Stimulated activated CD8-positive, alpha-beta memory T cell treated with anti-CD3 and anti-CD28 coated beads, Interleukin-4, amount 100 ng/mL, for 1 hour (primary cell): Measurements from ENCODE around the gene CCDC92B.
"Not testable (repeated sequence)": the region's sequence is repeated elsewhere in the genome, so short reads cannot be mapped to it uniquely, and the experiment has no call there.

Experiments used
- DNase-seq, 2 donors: peaks; one replicate each; pipeline ENCODE4 v3.0.0-alpha.2; 2020; ENCODE audit warnings: low read depth in 2 of 2, low spot score in 1 of 2

The CCDC92B gene

DNA sequence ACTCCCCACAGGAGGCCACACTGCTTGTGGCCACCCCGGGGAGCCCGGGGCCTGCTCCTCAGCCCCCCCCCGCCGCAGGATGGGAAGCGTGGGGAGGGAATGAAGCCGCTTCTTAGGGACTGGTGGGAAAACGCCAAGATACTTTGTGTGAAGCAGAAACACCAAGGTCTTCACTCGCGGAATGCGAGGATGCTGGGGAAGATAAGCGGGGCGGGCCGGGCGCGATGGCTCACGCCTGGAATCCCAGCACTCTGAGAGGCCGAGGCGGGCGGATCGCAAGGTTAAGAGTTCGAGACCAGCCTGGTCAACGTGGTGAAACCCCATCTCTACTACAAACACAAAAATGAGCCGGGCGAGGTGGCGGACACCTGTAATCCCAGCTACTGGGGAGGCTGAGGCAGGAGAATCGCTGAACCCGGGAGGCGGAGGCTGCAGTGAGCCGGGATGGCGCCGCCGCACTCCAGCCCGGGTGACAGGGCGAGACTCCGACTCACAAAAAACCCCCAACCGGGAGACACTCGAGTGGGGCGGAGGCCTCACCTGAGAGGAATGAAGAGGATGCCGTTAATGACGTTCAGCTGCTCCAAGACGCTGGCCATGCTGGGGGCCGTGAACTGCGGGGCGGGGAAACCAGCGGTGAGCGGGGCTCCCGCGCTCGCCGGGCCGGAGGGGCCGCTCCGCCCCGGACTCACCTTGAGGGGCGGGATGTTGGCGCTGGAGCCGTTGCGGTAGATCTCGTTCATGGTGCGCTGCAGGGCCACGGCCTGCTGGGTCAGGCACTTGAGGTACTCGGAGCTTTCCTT is 58.2 kb downstream of the CCDC92B start:
- no peak for DNase-seq

DNA sequence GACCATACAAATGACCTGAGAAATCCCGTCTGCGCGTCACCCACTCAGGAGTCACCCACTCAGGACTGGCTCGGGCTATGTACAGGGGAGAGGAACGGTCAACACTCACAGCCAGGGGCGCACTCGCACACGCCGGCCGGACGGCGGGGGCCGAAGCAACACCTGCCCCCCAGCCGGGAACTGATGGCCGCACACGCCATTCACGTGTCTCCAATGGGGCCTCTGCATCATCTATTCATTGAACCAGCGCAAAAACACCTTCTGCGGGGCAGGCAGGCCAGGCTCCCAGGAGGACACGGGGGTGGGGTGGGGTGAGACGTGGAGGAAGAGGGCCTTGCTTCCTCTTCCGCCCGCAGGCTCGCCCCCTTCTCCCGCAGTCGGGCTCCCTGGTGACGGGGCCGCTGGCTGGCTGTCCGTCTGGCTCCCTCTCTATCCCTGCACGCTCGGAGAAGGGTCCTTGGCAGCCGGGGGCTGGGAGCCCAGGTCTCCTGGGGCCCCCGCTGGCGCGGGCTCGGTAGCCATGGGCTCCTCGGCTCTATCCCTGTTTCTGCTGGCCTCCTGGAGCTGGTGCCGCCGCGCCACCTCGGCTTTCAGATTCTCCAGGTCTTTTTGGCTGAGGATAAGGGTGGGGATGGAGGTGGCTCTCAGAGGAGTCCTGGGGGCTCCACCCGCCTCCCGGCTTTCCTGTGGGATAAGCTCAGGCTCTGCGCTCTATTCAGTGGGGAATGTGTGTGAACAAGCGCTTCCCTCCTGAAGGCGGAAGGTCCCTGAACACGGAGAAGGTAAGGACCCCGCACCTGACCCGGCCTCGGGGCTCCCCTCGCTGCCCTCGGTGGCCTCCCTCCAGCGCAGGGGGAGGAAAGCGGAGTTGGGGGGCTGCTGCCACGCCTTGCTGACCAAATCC is 59.0 kb downstream of the CCDC92B start:
- DNase-seq = no peak

GRCh38 chr17:2689411-2690164 is 59.9 kb downstream of the CCDC92B start:
- DNase-seq = no peak

DNA sequence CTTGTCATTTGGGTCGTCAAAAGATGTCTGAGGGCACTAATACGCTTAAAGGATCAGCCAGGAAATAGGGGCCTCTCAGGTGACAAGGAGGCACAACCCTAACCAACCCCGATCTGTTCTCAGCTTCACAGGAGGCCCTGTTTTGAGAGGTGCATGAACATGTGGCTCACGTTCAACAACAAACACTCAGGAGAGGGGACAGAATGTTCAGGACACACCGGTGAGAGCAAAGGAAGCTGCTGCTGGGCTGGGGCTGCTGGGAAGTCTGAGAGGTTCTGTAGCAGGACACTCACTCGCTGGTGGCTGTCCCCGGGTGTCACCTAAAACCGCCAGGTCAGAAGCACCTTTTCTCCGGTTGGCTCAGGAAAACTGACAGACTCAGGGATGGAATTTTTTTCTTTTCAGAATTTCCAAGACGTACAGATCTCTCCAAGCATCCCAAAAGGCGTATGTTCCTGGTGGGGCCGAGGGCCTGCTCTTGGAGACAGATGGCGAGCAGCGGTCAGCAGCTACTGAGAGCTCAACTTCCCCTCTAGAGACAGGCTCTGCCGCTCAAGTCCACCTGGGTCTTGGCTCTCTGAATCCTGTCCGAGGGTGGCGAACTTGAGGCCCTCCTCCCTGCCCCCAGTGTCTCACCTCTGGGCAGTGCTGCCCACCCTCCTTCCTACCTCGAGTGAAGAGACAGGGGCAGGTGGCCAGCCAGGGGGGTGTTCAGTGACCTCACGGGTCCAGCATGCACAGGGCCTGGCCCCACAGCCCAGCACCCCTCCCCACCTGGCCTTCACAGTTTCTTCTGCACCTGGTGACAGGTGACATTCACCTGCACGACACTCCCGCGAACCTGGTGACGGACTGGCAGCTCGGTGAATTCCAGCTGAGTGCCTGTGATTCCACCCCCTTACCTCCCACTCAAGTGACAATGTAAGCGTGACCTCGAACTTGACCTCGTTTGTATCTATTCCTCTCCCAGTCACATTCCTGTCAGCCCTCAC is 60.8 kb downstream of the CCDC92B start:
- DNase-seq = no peak

- no peak for DNase-seq
These were observed 62.4 kb downstream of the CCDC92B start for GRCh38 chr17:2687074-2687418.

GRCh38 chr17:2685696-2686095 is 63.8 kb downstream of the CCDC92B start:
- no peak for DNase-seq

DNA sequence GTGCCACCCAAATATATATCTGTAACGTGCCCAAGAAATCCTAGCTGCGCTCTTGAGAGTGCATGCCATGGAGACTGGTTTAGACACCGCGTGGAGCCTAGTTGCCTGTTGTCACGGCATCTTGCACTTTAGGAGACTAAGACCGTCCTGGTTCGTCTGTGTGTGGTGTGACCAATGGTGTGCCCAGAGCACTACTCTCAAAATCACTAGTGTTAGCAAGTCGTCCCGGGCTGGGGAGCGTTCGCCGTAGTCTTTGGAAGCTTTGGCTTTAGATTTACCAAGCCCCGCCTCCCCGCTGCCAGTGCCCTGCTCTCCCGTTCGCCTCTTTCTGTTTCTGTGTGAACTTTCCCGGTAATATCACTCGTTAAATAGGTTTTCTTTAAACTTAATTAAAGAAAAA is 64.9 kb downstream of the CCDC92B start:
- no peak for DNase-seq

GRCh38 chr17:2683912-2684311 is 65.5 kb downstream of the CCDC92B start:
- DNase-seq = no peak

- DNase-seq = no peak
These were observed 67.1 kb downstream of the CCDC92B start for GRCh38 chr17:2682176-2682938.

DNA sequence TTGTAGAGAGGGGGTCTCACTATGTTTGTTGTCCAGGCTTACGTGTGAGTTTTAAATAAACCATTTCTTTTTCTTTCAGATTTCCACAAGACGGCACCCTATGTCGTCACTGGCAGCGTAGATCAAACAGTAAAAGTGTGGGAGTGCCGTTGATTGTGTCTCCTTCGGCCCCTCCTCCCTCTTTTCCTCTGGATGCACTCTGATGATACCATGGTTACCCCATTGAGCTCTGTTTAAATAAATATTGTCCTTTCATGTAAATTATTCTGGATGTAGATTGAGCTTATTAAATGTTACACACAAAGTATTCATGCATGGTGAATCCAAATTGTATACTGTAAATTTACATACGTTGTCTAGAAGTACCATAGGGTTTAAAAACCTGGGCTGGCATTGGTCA is 67.8 kb downstream of the CCDC92B start:
- no peak for DNase-seq

DNA sequence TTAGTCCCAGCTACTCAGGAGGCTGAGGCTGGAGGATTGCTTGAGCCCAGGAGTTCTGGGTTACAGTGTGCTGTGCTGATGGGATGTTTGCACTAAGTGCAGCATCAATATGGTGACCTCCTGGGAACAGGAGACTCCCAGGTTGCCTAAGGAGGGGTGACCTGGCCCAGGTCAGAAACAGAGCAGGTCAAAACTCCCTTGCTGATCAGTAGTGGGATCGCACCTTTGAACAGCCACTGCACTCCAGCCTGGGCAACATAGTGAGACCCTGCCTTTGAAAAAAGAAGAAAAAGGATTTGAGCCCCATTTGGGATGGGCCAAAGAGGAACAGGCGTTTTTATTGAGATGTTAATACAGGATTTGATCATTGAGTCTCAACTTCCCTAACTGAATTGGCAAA is 68.5 kb downstream of the CCDC92B start:
- no peak for DNase-seq

DNA sequence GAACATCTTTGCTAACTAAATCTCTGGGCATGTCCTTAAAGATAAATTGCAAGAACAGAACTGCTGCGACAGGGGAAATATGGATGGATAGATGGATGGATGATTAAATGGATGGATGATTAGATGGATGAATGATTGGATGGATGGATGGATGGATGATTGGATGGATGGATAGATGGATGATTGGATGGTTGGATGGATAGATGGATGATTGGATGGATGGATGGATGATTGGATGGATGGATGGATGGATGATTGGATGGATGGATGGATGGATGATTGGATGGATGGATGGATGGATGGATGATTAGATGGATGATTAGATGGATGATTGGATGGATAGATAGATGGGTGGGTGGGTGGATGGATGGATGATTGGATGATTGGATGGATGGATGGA is 70.2 kb downstream of the CCDC92B start:
- DNase-seq = not testable (repeated sequence)
